Cortex of kidney (tissue), 1 donor: Measurements from ENCODE around the gene LPAR1.

Experiments
- DNase-seq: peaks from one replicate; lab custom pipeline; 2025; lab: John Stamatoyannopoulos, UW

Gene LPAR1

GRCh38 chr9:110951805-110952539 lies 86.3 kb downstream of the LPAR1 start:
- DNase-seq: no peak

GRCh38 chr9:110950041-110950645 lies 88.1 kb downstream of the LPAR1 start:
- DNase-seq: no peak

GRCh38 chr9:110949081-110949480 lies 89.2 kb downstream of the LPAR1 start:
- no peak for DNase-seq

- no peak for DNase-seq
Observed at GRCh38 chr9:110947491-110948044, 90.7 kb downstream of the LPAR1 start.

GRCh38 chr9:110942522-110942921 lies 95.7 kb downstream of the LPAR1 start:
- DNase-seq: no peak

- DNase-seq: no peak
Observed at GRCh38 chr9:110940951-110941557, 97.2 kb downstream of the LPAR1 start.

- DNase-seq: no peak
Observed at GRCh38 chr9:110939573-110939972, 98.7 kb downstream of the LPAR1 start.

GRCh38 chr9:110939047-110939446 lies 99.2 kb downstream of the LPAR1 start:
- no peak for DNase-seq

- no peak for DNase-seq
Observed at GRCh38 chr9:110938242-110938641, 100.0 kb downstream of the LPAR1 start.

GRCh38 chr9:110936719-110937452 lies 101.4 kb downstream of the LPAR1 start:
- DNase-seq: no peak

- no peak for DNase-seq
Observed at GRCh38 chr9:110936237-110936636, 102.0 kb downstream of the LPAR1 start.

- no peak for DNase-seq
Observed at GRCh38 chr9:110935829-110936228, 102.4 kb downstream of the LPAR1 start.

GRCh38 chr9:110933350-110934001 lies 104.8 kb downstream of the LPAR1 start:
- no peak for DNase-seq

- DNase-seq: no peak
Observed at GRCh38 chr9:110932863-110933262, 105.4 kb downstream of the LPAR1 start.

GRCh38 chr9:110928599-110928998 lies 109.7 kb downstream of the LPAR1 start:
- no peak for DNase-seq

GRCh38 chr9:110926828-110927487 lies 111.3 kb downstream of the LPAR1 start:
- DNase-seq: no peak

- no peak for DNase-seq
Observed at GRCh38 chr9:110923601-110924000, 114.7 kb downstream of the LPAR1 start.

- DNase-seq: no peak
Observed at GRCh38 chr9:110922145-110922544, 116.1 kb downstream of the LPAR1 start.

- DNase-seq: no peak
Observed at GRCh38 chr9:110921705-110922104, 116.6 kb downstream of the LPAR1 start.

- no peak for DNase-seq
Observed at GRCh38 chr9:110919609-110920008, 118.7 kb downstream of the LPAR1 start.

- no peak for DNase-seq
Observed at GRCh38 chr9:110919050-110919435, 119.2 kb downstream of the LPAR1 start.
